Amygdala (tissue), 56 donors: Measurements from ENCODE around the gene SF3A1.

Experiments used
- DNase-seq, 56 donors: peaks; one replicate each; lab custom pipeline; 2025; lab: John Stamatoyannopoulos, UW

Gene SF3A1

DNA sequence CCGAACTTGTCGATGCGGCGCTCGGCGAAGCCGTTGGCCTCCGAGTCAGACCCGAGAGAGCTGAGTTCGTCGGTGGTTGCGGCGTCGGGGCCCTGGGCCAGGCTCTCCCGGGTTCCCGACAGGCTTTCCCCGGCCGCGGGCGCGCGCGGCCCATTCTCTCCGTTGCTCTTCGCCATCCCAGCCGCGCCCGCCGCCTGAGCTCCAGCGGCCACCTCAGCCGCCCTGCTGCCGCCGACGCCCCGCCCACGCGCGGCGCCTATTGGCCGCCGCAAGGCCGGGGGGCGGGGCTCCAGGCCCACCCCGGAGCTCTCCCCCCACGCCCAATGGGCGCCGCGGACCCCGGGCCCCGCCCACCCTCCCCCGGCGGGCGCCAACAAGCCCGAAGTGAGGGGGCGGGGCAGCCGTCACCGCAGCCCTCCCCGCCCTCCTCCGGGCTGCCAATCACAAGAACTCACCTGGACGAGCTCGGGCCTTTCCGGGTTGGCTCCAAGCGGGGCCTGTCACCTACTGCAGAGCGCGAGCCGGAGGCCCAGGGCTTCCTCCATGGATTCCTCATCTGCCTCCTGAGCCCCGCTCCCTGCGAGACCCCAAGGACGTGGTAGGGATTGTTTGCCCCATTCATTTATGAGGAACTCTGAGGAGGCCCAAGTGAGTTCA is 29.9 kb downstream of the SF3A1 start, which contains the start of gene TBC1D10A:
Gene TBC1D10A, minus strand, starts transcription at position 236 of the 657 bp plus-strand sequence. Its CDS starts 60 bp downstream, at position 176.
- peak in 54 of 56 donors; percentile 21 to 92 (median 70) for DNase-seq

DNA sequence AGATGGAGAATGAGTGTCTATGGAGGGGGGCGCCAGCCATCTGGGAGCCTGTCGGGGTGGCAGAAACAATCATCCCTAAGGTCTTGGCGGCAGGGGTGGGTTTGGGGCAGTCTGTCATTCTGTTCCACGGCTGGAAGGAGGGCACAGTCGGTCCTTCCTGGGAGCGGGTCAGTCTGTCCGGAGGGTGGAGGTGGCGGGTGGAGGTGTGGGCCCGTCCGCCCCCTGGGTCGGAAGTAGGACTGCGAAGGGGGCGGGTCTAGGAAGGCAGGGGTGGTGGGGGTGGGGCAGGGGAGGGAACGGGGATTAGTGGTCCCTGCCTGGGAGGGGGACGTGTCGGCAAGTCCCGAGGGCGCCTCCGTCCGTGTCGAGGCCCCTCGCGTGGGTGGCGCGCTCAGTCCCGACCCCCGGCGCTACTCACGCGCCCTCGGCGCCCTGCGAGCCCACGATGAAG is 30.4 kb downstream of the SF3A1 start:
- DNase-seq, result peak in 2 of 56 donors; percentile 16 to 26

DNA sequence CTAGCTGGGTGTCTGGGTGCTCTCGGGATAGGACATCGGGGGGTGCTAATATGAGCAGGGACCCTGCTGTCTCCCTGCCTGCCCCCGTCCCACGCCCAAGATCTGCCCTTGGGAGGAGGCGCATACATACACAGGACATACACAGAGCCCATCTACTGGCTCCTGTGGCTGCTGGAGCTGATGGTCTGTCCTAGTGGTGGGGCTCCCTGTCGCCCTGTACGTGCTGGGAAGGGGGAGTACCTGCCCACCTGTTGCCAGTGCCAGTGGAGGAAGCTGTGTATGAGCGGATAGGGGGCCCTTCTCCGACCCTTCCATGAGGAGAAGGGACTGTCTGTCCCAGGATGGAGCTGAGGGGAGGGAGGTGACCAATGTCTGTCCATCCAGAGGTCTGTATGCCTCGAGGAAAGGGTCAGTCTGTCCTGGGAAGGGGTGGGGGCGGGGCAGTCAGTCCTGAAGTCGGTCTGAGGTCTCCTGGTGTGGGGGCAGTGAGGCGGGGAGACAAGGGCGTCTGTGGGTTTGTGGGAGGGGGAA is 30.9 kb downstream of the SF3A1 start:
- no peak for DNase-seq

GRCh38 chr22:30325065-30325720 is 31.5 kb downstream of the SF3A1 start:
- DNase-seq, result peak in 1 of 56 donors; percentile 10

- no peak for DNase-seq
Measured at GRCh38 chr22:30324014-30324730, 32.5 kb downstream of the SF3A1 start.

GRCh38 chr22:30323246-30323645 is 33.4 kb downstream of the SF3A1 start:
- no peak for DNase-seq

DNA sequence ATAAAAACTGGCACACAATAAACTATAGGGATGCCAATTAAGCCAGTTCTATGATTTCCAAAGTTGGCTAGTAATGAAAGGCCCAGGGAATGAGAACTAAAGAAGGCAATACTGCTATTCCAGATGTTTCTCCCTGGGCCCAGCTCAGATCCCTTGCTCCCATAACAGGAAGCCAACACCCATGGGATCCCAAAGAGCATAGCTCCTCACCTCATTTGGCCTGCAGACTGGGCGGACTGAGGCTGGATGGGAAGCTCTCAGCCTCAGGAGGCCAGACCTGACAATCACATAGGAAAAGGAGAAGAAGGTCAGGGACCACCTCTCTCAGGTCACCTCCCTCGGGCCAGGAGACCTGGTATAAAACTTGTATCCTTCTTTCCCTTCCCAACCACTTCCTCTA is 35.2 kb downstream of the SF3A1 start:
- no peak for DNase-seq

GRCh38 chr22:30320021-30320556 is 36.6 kb downstream of the SF3A1 start:
- no peak for DNase-seq

- no peak for DNase-seq
Measured at GRCh38 chr22:30318799-30319419, 37.8 kb downstream of the SF3A1 start.

GRCh38 chr22:30317778-30318177 is 38.9 kb downstream of the SF3A1 start:
- DNase-seq, result no peak

DNA sequence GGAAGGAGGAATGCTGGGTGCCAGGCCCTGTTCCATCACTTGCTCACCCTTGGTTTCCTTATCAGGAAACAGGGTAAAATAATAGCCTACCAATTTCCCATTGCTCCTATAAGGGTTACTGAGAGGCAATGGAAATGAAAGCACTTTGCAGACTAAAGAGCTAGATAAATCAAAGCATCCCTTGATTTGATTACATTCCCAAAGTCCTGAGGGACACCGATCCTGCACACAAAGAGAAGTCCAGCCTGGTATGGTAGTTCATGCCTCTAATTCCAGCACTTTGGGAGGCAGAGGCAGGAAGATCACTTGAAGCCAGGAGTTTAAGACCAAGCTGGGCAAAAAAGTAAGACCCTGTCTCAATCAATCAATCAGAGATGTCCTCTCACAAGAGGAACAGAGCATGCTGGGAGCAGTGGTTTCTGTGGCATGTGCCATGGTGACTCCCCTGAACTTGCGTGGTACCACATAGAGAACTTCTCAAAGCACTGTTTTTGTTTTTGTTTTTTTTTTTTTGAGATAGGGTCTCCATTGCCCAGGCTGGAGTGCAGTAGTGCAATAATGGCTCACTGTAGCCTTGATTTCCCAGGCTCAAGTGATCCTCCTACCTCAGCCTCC is 40.6 kb downstream of the SF3A1 start:
- DNase-seq, result no peak

DNA sequence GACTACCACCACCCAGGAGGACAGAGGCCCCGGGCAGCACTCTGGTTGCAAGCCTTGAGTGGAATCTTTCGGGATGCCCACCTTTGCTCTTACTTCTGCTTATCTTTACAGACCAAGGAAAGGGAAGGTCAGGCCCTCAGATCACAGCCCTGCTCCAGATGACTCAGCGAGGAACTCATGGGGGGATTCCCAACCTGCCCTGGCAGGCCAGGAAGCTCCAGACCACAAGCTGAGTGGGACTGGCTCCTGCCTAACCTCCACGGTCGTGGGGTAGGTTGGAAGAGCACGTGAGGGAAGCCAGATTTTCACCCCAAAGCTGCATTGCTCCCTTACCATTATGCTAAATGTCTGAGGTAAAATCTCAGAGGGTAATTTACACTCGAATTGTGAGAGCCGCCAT is 41.8 kb downstream of the SF3A1 start:
- no peak for DNase-seq

- no peak for DNase-seq
Measured at GRCh38 chr22:30313527-30314363, 42.9 kb downstream of the SF3A1 start.

- no peak for DNase-seq
Measured at GRCh38 chr22:30312053-30312452, 44.6 kb downstream of the SF3A1 start.

- DNase-seq, result peak in 24 of 56 donors; percentile 9 to 68 (median 38)
Measured at GRCh38 chr22:30310881-30311771, 45.6 kb downstream of the SF3A1 start.

- DNase-seq, result peak in 1 of 56 donors; percentile 10
Measured at GRCh38 chr22:30309951-30310741, 46.5 kb downstream of the SF3A1 start.
